ENCODE data around the gene PPP4R4.

The PPP4R4 gene

DNA sequence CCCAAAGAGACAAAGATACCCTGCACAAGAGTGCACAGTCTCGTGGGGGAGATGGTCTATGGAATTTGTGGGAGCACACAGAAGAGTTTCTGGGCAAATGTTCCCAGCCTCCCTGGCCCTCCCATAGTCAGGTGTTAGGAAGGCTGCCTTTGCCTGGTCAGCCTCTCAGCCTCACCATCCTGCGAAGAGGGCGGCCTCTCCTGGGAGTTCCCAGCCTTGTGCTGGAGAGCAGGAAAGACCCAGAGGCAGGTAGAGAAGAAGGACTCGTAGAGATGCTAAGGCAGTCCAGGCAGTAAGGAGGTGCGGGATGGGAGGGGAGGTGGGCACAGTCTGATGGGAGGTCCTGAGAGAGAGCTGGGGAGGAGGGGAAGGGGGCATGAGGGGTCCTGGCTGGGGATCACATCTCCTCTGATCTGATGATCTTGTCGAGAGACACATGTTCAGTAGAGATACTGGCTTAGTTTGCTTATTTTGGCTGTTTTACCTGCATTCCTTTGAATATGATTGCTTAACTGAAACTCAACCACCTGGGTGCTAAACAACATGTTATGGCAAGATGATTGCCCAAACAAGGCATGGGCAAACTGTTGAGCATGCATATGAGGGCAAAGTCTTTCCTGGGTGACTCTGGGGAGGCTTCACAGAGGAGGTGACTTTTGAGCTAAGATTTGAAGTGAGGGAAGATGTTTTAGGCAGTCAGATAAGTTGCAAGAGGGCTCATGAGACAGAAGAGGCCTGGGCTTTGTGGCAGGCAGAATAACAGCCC lies 138.5 kb downstream of the PPP4R4 start:
- no peak for DNase-seq

DNA sequence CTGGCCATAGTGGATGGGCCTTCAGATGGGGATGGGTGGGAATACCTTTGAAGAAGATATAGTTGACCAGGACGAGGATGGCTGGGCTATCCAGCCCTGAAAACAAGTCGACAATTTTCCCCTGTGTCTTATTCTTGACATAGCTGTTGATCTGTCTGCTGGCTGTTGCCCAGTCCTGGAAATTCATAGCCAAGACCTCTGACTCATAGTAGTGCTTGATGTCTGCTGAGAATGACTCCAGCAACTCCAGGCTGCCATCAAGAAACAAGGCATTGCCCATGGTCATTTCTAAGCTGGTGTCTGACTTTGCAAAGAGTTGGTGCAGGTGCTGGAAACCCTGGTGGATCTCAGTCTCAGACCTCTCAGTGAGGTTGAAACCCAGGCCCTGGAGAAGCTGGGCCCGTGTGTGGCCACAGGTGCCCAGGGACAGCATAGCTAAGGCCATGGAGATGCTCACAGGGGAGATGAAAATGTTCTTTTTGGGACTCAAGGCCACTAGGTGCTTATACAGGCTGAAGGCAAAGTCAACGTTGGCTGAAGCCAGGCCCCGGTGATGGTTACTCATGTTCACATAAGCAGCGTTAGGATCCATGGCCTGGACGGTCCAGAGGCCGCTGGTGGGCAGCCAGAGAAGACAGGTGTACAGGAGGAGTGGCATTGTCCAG lies 140.0 kb downstream of the PPP4R4 start:
- no peak for DNase-seq

DNA sequence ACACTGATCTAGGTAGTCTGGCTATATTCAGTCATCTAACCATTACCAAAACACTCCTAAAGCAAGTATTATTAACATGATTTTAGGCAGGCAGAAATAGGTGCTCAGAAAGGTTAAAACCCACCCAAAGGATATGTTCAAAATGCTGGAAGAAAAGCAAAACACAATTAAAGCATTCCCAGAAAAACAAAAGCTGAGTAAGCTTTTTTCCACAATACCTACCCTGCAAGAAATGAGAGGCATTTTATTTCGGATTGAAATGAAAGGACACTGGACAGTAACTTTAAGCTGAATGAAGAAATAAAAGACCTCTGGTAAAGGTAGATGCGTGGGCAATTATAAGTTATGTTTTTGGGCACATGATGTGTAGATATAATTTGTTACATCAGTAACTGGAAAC lies 140.8 kb downstream of the PPP4R4 start:
- no peak for DNase-seq

DNA sequence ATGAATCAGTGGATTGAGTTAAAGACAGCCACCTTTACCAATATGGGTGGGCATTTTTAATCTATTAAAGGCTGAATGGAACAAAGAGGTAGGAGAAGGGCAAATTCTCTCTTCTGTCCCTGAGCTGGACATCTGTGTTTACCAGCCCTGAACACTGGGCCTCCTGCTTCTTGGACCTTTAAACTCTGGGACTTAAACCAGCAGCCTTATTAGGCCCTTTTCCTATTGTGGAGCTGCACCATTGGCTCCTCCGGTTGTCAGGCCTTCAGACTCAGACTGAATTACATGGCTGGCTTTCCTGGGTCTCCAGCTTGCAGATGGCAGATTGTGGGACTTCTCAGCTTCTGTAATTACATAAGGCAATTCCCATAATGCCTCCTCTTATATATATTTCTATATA lies 142.6 kb downstream of the PPP4R4 start:
- DNase-seq, result no peak

DNA sequence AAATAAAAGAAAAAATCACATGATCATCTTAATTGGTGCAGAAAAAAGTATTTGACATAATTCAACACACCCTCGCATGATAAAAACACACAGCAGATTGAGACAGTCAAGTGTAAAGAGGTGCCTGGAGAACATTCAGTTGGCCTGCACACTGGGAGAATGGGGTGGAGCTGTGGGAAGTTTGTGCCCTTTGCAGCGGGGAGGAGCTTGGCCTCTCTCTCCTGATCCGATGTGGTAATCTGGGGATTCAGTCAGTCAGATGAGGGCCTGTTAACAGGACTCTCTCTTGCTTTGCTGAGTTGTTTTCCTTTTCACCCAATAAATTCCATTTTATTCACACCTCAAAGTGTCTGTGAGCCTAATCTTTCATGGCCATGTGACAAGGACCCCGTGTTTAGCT lies 143.1 kb downstream of the PPP4R4 start:
- no peak for DNase-seq

DNA sequence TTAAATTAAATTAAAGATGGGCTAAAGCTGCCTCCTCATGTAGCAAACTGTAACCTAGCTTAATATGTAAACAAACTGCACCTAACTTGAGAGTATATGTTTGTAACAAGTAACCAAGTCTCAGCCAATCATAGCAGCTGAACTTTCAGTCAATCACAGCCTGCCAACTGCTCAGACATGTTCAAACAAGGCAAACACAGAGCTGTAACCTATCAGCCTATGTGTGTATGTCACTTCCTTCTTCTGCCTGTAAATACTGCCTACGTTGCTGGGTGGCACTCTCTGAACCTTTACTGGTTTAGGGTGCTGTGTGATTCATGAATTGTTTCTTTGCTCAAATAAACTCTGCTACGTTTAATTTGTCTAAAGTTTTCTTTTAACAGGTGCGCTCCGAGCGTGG lies 146.1 kb downstream of the PPP4R4 start:
- DNase-seq, result peak; percentile 53

DNA sequence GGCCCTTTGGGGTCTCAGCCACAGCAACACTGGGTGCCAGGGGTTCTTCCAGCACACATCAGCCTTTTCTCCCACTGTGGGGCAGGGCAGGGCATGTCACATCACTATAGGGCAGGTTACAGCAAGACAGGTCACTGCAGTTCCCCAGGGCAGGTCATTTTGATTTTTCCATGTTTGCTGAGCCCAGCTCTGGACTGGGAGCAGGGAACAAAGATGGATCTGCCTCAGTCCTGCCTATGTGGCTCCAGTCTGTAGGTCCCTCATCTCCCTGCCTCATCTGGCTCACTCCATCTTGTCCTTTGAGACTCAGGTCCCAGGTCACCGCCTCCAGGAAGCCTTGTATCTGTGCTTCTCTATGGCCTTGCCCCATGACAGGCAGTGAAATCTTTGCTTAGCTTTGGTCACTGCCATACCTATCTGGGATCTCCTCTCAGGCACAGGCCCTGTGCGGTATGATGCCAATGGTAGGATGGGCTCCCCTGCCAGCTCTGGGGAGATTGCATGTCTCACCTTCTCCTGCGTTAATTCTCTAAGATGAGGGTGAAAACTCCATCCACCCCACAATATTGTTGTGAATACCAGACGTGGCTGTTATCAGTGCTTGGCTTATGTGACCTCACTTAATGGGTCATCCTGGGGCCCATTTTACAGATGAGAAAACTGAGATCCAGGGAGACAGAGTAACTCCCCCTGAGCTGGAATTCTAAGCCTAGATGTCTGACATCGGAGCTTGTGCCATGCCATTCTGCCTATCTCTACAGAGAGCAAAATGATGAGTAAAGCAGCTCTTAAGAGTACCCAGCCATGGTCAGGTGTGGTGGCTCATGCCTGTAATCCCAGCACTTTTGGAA lies 147.5 kb downstream of the PPP4R4 start:
- no peak for DNase-seq

DNA sequence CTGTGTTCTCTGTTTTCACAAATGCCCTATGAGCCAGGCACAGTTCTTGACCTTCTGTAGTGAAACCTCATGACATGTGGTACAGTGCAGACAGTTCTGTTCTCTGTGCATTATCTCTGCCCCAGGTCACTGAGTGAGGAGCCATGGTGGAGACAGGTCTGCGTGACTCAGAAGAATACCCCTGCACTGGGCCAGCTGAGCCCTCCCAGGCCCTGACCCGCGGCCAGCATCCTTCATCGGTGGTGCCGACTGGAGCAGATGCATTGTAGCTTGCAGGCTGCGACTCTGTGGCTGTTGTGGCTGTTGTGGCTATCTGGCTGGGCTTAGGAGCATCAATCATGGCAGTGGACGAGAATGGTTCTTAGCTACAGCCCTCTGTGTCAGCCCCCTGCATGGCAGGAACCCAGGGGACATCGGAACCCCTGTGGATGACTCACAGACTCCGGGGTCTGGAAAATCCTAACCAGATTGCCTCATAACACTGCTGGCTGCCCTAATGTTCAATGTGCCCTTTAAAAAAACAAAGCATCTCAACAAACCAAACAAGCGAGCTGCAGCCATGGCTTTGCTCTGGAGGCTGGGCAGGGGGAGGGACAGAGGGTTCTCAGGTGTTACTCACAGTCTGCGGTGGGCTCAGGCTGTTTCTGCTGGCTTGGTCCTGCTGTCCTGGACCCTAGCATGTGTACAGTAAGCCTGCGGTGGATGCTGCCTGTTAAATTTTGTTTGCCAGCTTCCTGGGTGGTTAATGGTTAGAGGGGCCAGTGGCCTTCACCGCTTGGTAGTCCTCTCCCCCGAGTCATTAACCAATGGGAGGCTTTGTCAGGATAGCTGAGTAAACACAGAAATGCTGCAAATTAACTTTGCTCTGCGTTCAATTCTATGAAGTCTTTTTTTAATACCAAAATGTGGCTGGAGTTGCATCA lies 148.8 kb downstream of the PPP4R4 start, which contains the start of gene SERPINA6:
Gene SERPINA6, minus strand, starts transcription at position 689 of the 923 bp plus-strand sequence. CDS start 8,688 bp downstream, outside the sequence.
- peak; percentile 52 for DNase-seq

DNA sequence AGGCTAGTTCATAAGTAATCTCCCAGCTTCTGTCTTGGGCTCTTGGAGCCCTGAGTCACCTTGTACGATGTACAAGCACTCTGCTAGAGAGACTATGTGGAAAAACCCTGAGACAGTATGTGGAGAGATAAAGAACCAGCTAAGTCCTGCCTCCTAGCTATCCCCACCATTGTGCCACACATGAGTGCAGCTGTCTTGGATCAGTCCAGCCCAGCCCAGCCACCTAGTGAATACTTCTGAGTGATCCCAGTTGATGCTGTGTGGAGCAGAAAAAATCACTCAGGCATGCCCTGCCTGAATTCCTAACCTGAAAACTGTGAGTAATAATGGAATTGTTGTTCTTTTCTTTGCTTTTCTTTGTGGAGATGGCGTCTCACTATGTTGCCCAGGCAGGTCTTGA lies 154.1 kb downstream of the PPP4R4 start:
- no peak for DNase-seq
